GM21360 (cell line): ENCODE data around the gene MACC1.

Source experiments
- ATAC-seq: cut with Tn5 transposase; IDR thresholded peaks from one replicate; pipeline ENCODE4 v1.9.1; 2021; ENCODE audit warnings: mild to moderate bottlenecking, moderate library complexity; ENCODE audit not compliant: unreplicated experiment

MACC1 gene

DNA sequence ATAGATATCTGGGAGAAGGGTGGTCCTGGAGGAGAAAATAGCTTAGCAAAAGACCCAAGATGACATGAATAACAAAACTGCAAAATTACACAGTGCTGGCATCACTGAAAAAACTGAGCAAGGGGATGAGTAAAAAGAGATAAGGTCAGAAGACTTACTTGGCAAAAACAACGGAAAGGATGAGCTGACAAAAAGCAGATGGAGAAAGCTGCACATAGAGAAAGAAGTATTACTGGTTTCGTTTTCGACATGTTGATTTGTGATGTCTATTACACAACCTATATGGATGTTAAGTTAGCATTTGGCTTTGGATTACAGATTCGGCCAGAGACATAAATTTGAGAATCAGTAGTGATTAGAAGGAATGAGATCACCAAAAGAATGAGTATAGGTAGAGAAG is 132.1 kb downstream of the MACC1 start:
- no peak for ATAC-seq
